HG02884 (cell line): ENCODE results near the gene TJAP1.
"Not testable (repeated sequence)": the region's sequence is repeated elsewhere in the genome, so short reads cannot be mapped to it uniquely, and the experiment has no call there.

ENCODE experiments used
- ATAC-seq: cut with Tn5 transposase; IDR thresholded peaks from one replicate; pipeline ENCODE4 v1.9.1; 2021; ENCODE audit warnings: mild to moderate bottlenecking, moderate library complexity; ENCODE audit not compliant: unreplicated experiment

TJAP1 gene

DNA sequence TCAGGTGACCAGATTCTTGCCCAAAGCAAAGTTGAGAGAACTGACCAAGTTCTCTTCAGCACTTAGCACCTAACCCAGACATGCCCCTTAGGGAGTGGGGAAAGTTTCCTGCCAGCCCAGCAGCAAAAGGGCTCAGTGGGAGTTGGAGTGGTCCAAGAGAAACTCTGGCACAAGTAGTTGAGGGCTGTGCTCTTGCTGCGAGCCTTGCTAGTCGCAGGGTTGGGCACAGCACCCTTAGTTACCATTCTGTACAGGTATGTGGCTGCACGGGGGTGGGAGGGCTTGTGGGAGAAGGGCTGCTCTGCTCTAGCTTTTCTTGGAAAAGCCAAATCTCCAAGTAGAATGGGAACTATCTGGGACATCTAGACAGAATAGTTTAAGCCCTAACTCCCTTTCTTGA lies 45.9 kb downstream of the TJAP1 start:
- no peak for ATAC-seq

DNA sequence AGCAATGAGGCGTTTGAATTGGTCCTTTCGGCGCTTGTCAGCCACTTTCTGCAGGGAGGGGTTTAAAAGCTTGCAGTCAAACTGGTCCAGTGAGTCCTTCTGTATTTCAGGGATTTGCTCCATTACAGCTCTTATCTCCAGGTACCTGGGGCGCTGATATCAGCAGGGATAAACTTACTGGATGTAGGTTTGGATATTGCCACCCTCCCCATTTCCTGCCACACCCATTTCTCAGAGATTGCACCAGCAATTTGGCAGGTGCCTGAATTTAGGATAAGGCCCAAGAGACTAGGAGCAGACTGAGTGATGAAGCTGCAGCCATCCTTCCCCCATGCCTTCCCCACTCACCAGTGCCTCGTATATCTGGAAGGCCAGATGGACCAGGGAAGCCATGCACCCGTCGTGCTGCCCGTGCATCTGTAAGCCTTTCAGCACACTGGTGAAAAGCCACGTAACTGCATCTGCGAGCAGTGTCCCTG lies 47.2 kb downstream of the TJAP1 start:
- no peak for ATAC-seq

DNA sequence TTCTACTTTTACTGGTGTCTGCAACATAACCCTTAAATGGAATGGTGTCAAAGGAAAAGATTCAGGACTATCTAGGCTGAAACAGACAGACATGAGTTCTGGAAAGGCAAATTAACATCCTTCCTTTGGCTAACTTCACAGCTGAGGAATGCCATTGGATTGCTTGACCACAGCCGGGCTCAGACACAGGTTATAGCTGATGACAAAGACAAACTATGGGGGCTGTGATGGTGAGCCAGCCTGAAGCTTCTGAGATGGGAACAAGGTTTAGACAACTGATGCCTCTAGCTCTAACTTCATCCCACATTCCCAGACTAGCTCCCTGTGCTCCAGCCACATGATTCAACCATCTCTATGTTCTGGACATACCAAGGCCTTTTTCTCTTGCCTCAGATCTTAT lies 54.8 kb downstream of the TJAP1 start:
- no peak for ATAC-seq

GRCh38 chr6:43538986-43539385 lies 61.6 kb downstream of the TJAP1 start:
- ATAC-seq, result not testable (repeated sequence)

GRCh38 chr6:43539409-43539808 lies 62.0 kb downstream of the TJAP1 start:
- ATAC-seq, result not testable (repeated sequence)

DNA sequence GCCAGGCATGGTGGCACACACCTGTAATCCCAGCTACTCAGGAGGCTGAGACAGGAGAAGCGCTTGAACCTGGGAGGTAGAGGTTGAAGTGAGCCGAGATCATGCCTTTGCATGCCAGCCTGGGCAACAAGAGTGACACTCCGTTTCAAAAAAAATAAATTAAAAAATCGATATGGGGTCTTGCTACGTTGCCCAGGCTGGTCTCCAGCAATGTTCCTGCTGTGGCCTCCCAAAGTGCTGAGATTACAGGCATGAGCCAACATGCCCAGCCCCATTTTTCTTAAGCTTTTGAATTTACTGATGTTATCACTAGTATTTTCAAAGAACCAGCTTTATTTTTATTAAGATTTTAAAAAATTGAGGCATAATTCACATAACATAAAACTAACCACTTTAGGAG lies 63.1 kb downstream of the TJAP1 start:
- no peak for ATAC-seq

DNA sequence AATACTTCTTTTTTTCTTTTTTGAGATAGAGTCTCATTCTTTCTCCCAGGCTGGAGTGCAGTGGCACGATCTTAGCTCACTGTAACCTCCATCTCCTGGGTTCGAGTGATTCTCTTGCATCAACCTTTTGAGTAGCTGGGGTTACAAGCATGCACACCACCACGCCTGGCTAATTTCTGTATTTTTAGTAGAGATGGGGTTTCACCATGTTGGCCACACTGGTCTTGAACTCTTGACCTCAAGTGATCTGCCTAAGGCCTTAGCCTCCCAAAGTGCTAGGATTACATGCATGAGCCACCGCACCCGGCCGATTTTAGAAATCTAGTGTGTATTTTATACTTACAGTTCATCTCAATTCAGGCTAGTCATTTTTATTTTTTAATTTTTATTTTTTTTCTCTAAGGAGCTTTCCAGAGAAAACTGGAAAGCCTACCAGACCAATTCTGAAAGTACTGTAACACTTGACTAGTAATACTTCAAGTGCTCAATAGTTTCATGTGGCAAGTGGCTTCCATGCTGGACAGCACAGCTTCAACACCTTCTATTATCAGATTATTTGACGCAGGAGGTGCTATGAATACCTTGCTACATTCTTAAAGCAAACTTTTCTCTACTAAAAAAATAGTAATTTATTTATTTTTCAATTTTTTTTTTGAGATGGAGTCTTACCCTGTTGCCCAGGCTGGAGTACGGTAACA lies 64.6 kb downstream of the TJAP1 start:
- ATAC-seq, result no peak

DNA sequence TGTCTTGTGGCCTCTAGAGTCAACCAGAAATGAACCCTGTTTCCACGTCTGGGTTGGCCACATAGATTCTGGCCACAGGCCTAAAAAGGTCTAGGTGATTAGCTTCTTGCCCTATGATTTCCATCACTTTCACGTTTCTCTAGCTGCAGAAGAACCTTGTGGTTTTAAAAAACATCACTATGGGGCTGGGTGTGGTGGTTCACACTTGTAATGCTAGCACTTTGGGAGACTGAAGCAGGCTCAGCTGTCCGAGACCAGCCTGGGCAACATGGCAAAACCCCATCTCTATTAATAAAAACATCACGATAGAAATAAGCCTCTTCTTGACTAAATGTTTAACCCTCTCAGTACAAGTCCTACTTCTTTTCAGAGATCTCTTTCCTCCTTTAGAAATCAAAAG lies 67.1 kb downstream of the TJAP1 start:
- no peak for ATAC-seq

- ATAC-seq, result no peak
Observed at GRCh38 chr6:43547222-43547621, 69.9 kb downstream of the TJAP1 start.
